ENCODE data around the gene MBD4.
"Not testable (repeated sequence)": the region's sequence is repeated elsewhere in the genome, so short reads cannot be mapped to it uniquely, and the experiment has no call there.

DNA sequence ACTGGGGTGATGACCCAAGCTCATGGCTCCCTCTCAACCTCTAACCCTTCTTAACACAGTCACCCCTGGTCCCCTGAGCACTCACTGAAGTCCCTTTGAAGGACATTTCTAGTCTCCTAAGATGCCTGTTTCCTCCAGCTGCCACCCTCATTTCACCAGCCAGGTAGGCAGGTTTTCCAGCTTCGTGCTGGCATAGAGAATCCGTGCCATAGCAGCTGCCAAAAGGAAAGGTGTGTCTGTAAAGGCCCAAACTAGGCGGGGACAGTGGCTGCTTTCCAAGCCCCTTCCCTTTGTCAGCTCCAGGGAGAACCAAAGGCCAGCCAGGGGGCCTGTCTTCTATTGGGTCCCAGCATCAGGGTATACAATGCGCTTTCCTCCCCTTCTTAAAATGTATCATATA, 48.2 kb downstream of the MBD4 start:
- TF ChIP-seq CTCF, POLR2A, EP300 (IDR thresholded peaks at IDR 0.05): not testable (repeated sequence)
